GM12892 (cell line): Measurements from ENCODE around the gene SLC12A6. TPM values are rescaled to one million over a fixed set of nuclear protein-coding genes. Genes with fewer than 3 reads are reported as not detected.
"Not testable (repeated sequence)": the region's sequence is repeated elsewhere in the genome, so short reads cannot be mapped to it uniquely, and the experiment has no call there.

Experiments used
- DNase-seq: peaks from one replicate; pipeline ENCODE4 v3.0.0; 2011; ENCODE audit not compliant: insufficient read length
- FAIRE-seq: peaks from 2 replicates; lab custom pipeline; 2011; peaks lifted over from hg19 to GRCh38; lab: Jason Lieb, UNC
- POLR2A ChIP-seq: IDR thresholded peaks from 2 replicates; pipeline ENCODE4 v1.6.1; 2011; ENCODE audit warnings: low read depth, low read length, control low read depth
- POLR2AphosphoS5 ChIP-seq: IDR thresholded peaks from 2 replicates; pipeline ENCODE4 v1.6.1; 2011; ENCODE audit warnings: low read depth, low read length, control low read depth
- TAF1 ChIP-seq: IDR thresholded peaks from 2 replicates; pipeline ENCODE4 v1.6.1; 2011; ENCODE audit warnings: low read depth, mild to moderate bottlenecking, control low read depth, low read length, borderline replicate concordance
- polyA plus RNA-seq: library from polyadenylated mRNA; unstranded; fragments of >200 nt; gene quantifications from one replicate; pipeline ENCODE4 v1.2.1, GENCODE V29; 2012; ENCODE audit warnings: missing spikeins, inconsistent platforms; ENCODE audit not compliant: missing spikeins

Gene SLC12A6
- polyA plus RNA-seq, result 24.0 TPM

DNA sequence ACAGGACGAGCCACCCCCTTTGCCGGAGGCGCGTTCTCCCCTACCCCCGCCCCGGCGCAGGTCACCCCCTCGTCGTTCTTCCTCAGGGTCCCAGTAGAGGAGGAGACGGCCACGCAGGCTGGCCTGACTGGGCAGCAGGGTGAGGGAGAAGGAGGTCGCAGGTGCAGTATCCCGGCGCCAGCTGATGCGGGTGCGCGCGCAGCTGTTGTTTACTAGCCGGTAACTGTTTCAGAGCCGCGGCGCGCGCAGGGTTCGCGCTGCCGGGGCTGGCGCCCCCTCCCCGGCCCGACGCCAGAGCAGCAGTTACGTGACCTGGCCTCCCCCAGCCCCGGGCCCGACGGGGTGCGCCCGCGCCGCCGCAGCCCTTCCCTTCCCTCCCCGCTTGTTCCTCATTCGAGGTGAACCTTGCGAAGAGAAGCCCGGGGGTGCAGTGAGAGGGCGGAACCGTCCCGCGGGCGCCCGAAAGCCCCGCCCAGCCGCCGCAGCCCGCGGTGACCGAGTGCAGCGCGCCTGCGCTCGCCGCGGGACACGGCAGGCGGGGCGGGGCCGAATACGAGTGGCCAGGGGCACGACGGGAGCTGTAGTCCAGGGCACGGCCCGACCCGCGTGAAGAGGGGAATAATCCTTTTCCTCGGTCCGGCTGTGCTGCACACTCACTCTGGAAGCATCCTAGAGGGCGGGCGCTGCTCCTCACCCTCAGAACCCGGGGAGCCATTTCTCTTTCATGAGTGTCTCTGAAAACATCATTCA, at the start of gene SLC12A6:
SLC12A6 (minus strand) TSS at position 225 of the 750 bp plus-strand sequence. CDS start 1,101 bp downstream, outside the sequence.
- peak; percentile 81 for DNase-seq
- peak; percentile 94 for FAIRE-seq
- no peak for TF ChIP-seq TAF1
- TF ChIP-seq POLR2AphosphoS5, result peak; percentile 25; the same call in 1 of the 2 replicates
- TF ChIP-seq POLR2A, result peak; percentile 76

GRCh38 chr15:34381829-34382521, 44.4 kb upstream of the SLC12A6 start:
- FAIRE-seq, DNase-seq: not testable (repeated sequence)

DNA sequence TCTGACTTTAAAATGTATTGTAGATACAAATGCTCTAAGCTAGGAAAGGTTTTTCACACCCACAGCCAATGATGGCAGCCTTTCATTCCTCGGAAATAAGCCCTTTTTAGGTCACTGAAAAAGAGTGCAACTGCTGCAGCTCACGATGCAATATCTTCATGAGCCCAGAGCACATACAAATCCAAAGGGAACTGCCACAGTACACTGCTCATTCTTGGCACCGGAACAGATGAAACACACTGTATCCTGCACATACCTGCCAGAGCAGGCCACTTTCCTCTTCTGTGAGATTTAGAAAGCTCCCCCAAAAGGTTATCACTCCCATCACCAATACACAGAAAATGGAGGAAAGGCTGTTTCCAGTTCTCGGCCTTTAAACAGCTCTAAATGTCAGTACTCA, 42.9 kb upstream of the SLC12A6 start:
- DNase-seq, FAIRE-seq: not testable (repeated sequence)

- DNase-seq (no peak), FAIRE-seq (no peak)
- TF ChIP-seq POLR2AphosphoS5 (no peak), POLR2A (no peak), TAF1 (no peak)
These were observed 39.3 kb upstream of the SLC12A6 start for GRCh38 chr15:34376856-34377255.

DNA sequence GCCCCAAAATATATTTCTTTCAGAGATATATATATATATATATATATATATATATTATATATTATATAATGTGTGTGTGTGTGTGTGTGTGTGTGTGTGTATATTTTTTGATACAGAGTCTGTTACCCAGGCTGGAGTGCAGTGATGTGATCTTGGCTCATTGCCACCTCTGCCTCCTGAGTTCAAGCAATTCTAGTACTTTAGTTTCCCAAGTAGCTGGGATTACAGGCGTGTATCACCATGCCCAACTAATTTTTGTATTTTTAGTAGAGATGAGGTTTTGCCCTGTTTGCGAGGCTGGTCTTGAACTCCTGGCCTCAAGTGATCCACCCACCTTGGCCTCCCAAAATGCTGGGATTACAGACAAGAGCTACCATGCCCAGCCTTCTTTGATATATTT, 38.0 kb upstream of the SLC12A6 start:
- FAIRE-seq, DNase-seq: not testable (repeated sequence)

GRCh38 chr15:34374816-34375215, 37.2 kb upstream of the SLC12A6 start:
- TF ChIP-seq POLR2AphosphoS5 (no peak), TAF1 (no peak), POLR2A (no peak)
- FAIRE-seq (no peak), DNase-seq (no peak)

- TF ChIP-seq POLR2AphosphoS5 (no peak), POLR2A (no peak), TAF1 (no peak)
- DNase-seq, result no peak
These were observed 36.4 kb upstream of the SLC12A6 start for GRCh38 chr15:34373951-34374350.

GRCh38 chr15:34370643-34371042, 33.1 kb upstream of the SLC12A6 start:
- FAIRE-seq (no peak), DNase-seq (no peak)
- TF ChIP-seq TAF1 (no peak), POLR2AphosphoS5 (no peak), POLR2A (no peak)

More at GRCh38 chr15:34373951-34374350, 36.4 kb upstream of the SLC12A6 start:
- FAIRE-seq, result no peak

DNA sequence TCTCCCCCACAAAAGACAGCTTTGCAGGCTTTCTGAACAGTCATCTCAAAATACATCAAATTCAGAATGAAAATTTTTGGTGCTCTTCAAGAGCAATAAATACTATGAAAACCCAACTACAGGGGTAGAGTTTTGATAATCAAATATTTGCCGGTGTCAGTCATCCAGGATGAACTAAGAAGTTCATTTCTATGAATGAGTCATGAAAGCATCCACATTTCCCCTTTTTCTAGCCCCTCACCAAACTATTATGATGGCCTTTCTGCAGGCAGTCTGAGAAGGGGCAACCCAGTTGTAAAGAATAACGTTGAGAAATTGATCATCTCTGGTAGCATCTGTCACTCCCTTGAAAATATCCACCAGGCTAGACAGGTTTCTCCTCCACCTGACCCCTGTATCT, 32.5 kb upstream of the SLC12A6 start:
- TF ChIP-seq POLR2AphosphoS5 (no peak), TAF1 (no peak), POLR2A (no peak)
- FAIRE-seq, result no peak

GRCh38 chr15:34367101-34368081, 29.8 kb upstream of the SLC12A6 start, which contains the start of gene LPCAT4:
Gene LPCAT4, minus strand, starts transcription at chr15:34367196. Its CDS starts 96 bp downstream, at chr15:34367100.
- peak; percentile 85 for DNase-seq
- peak; percentile 87; the same call in 1 of the 2 replicates for TF ChIP-seq POLR2A
- peak; percentile 70; the same call in 1 of the 2 replicates for TF ChIP-seq POLR2AphosphoS5
- peak; percentile 60; the same call in 1 of the 2 replicates for TF ChIP-seq TAF1
- peak; percentile 96 for FAIRE-seq

More for the DNA sequence above, 32.5 kb upstream of the SLC12A6 start:
- DNase-seq, result no peak

DNA sequence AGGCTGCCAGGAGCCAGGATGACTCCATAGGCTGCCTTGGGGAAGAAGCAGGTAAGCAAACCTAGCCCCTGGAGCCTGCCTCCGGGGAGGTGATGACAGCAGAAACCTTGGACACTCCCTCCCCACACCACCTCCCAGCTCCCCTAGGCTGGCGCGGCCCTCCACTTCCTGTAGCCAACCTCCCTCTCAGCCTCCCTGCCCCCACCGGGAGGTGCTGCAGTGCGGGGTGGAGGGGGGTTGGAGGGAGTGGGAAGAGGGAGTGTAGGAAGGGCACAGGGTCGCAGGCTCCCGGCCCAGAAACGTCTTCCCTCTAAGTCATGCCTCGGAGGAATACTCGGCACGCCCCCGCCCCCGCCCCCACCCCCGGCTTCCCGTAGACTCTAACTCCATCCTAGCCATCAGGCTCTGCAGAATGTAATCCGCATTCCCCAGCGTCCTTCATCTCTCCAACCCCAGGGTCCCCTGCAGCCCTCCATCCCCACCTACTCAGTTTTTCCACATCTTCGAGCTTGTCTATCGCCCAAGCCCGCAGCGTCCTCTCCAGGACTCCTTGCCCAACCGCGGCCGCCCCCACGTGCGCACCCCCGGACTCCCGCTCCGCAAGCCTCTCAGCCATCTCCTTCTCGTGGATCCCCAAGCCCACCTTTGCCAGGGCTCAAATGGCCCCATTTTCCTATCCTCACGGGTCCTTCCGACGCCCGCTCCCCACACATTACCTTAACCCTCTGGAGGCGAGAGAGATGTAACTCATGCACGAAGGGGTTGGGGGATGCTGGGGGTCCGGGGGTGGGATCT, 28.9 kb upstream of the SLC12A6 start:
- no peak for DNase-seq
- FAIRE-seq, result peak; percentile 85
- TF ChIP-seq POLR2A (no peak), TAF1 (no peak), POLR2AphosphoS5 (no peak)
